ENCODE measurements around the gene KRABD2.
"Not testable (repeated sequence)": the region's sequence is repeated elsewhere in the genome, so short reads cannot be mapped to it uniquely, and the experiment has no call there.

The KRABD2 gene

GRCh38 chr17:8376271-8377067, at the start of gene KRABD2:
KRABD2 (minus strand) TSS chr17:8376704.
- DNase-seq = peak; percentile 93 to 95

- no peak for DNase-seq
These were observed 45.1 kb upstream of the KRABD2 start for GRCh38 chr17:8421571-8421970.

DNA sequence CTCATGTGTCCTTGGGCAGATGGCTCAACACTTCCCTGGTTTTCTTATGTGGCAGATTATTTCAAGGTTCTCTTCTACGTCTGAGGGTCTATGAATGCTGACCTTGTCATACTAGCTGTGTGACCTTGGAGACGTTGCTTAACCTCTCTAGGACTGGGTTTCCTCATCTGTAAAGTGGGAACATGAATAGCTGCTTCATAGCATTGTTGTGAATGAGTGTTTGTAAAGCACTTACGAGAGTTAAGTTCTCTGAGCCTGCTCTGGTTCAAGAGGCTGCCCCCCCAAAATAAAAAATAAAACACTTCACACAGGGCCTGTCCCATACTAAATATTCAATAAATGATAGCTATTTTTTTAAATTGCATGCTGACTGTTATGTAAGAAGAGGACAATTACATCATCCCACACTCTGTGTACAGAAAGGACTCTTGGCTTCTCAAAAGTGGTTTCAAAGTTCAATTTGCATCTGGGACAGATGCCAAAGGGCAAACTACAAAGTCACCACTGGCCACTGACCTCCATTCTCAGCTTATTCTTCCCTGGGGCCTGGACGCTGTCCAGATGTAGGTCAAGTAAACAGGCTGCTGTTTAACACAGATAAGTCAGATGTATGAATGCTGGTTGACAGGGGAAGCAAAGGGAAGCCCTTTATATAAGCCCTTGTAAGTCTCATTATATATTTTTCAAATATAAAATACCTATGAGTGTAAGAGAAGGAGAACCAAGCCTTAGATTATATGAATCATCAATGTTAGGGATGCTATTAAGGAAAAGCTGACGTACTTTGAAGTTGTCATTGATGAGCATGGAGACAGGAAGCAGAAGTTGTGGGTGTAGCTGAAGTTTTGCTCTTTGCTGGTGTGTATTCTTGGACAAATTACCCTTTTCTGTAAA, 43.8 kb upstream of the KRABD2 start:
- DNase-seq = no peak

- no peak for DNase-seq
These were observed 42.8 kb upstream of the KRABD2 start for GRCh38 chr17:8419305-8419704.

- no peak for DNase-seq
These were observed 42.0 kb upstream of the KRABD2 start for GRCh38 chr17:8418471-8418870.

GRCh38 chr17:8417806-8418205, 41.3 kb upstream of the KRABD2 start:
- no peak for DNase-seq

DNA sequence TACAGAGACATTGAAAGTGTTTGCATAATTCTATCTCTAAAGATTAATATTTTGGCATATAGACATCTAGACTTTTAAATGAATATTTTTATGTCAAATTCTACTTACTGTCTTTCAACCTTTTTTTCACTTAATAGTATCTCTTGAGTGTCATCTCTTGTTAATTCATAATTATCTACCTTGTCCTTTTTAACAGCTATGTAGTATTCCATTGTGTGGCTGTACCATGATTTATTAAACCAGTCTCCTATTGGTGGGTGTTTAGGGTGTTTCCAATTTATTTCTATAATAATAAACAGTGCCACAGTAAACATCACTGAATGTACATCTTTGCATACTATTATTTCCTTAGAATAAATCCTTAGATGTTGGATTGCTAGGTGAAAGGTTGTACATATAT, 37.4 kb upstream of the KRABD2 start:
- DNase-seq = no peak

DNA sequence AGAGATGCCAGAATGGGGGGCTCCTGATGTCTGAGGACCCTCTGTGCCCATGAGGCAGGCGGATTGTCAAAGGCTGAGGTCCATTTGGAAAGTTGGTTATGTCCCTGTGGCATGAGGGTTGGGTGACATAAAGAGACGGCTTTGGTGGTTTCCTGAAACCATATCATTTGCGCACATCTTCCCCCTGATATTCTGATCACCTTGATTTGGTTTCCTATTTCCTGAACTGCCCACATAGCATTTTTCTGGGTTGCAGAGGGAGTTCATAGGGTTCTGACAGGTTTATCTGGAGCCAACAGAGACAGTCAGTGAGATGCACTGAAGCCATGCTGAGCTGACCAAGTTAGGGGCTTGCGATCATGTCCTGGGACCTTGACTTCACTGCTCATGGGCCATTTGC, 36.8 kb upstream of the KRABD2 start:
- DNase-seq = no peak

DNA sequence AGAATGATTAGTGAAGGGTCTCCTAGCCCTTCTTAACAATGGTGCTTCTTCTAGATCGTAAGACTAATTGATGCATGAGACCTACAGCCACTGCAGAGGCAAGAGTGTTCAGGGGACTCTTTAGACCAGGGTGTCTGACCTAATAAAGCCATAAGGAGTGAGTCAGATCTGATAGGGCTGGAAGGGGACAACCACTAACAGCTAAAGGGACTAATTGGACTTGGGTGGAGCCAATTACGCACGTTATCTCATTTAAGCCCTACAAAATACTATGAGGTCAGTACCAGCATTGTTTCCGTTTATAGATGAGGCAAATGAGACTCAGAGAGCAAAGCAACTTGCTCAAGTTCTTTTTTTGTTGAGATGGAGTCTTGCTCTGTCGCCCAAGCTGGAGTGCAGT, 35.6 kb upstream of the KRABD2 start:
- no peak for DNase-seq

- no peak for DNase-seq
These were observed 34.4 kb upstream of the KRABD2 start for GRCh38 chr17:8410883-8411238.

DNA sequence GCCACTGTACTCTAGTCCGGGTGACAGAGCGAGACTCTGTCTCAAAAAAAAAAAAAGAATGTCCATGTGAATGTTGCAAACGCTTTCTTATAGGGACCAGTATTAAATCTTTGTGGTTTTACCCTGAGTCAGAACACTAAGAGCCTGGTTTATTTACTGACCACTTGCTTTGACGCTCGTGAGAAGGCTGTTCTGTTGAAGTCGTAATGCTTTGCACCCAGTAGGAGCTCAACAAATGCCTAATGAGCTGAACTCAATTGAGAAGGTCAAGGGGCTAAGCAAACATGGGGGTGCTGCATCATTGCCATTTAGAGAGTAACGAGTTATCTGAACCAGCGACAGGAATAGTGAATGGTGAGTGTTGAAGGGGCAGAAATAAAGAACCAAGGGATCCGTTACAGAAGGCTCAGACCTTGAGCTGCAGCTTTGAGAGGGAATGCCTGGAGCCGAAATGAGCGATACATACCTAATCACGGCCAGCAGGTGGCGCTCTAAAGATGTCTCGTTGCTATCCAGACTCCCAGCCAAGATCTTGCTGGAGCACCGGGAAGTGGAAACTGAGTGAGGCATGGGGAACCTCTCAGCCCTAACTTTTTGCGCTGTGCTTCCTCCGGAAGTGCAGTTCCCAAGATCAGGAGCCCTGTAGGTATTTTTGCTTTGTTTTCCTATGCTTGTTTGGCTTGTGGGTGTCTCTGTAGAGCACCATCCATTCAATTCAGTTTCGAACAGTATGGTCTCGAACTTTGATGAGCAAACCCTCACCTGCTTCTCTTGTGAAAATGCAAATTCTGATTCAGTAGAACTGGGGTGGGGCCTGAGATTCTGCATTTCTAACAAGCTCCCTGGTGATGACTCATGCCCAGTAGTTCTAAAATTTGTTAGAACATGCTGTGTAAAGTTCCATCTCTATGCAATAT, 33.7 kb upstream of the KRABD2 start:
- peak; percentile 81 to 85 for DNase-seq

DNA sequence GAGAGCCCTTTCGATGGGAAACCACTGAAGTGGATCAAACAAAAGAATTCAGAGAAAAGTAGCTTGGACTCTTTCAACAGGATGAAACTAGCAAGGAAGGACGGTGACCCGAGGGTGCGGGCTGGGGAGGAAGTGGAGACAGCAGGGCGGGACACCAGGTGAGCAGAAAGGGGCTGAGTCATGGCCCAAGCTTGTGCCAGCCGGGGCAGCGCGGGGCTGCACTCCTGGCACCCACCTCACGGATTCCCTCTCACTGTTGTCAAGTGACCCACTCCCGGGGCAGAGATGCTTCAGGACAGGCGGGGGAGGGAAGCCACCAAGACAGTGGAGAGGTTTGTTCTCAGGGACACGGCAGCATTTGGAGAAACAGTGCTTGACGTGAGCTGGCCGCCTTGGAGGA, 31.9 kb upstream of the KRABD2 start:
- DNase-seq = no peak

- no peak for DNase-seq
These were observed 29.7 kb upstream of the KRABD2 start for GRCh38 chr17:8406174-8406573.

DNA sequence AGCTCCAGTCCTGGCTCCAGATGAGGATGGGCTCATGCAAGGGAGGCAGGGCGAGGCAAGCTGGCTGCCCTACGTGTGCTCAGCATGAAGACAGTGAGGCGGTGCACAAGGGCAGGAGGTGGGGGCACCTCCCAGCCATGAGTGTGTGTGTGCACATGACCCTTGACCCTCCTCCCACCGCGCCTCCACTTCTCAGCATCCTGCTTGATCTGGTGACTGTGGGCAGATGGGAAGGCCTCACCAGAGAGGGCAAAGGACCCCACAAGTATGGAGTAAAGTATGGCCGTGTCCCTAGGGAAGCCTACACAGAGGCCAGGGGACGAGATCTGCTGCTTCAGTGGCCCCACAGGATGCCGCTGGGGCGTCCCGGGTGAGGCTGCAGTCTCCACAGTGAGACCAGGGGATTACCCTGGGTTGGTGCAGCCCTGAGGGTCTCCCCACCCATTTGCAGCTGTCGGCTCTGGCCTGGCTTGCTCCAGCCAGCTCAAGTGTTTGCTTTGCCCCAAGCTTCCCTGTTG, 29.1 kb upstream of the KRABD2 start:
- no peak for DNase-seq

DNA sequence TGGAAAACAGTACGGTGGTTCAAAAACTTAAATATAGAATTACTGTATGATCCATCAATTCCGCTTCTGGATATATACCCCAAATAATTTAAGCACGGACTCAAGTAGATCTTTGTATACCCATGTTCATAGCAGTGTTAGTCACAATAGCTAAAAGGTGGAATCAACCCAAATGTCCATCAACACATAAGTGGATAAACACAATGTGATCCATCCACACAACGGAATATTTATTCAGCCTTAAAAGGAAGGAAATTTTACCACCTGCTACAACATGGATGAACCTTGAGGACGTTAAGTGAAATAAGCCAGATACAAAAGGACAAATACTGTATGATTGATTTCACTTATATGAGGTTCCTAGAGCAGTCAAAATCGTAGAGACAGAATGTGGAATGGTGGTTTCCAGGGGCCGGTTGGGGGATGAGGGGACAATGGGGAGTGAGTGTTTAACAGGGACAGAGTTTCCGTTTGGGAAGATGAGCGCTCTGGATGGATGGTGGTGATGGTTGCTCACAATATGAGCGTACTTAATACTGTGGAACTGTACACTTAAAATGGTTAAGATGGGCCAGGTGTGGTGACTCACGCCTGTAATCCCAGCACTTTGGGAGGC, 26.5 kb upstream of the KRABD2 start:
- no peak for DNase-seq

GRCh38 chr17:8401107-8401506, 24.6 kb upstream of the KRABD2 start:
- DNase-seq = no peak

- DNase-seq = no peak
These were observed 22.5 kb upstream of the KRABD2 start for GRCh38 chr17:8398980-8399379.

GRCh38 chr17:8397636-8398035, 21.1 kb upstream of the KRABD2 start, which contains the start of gene RNF222:
RNF222 (minus strand) TSS chr17:8397827; CDS start chr17:8393461, 4,366 bp downstream.
- DNase-seq = no peak

DNA sequence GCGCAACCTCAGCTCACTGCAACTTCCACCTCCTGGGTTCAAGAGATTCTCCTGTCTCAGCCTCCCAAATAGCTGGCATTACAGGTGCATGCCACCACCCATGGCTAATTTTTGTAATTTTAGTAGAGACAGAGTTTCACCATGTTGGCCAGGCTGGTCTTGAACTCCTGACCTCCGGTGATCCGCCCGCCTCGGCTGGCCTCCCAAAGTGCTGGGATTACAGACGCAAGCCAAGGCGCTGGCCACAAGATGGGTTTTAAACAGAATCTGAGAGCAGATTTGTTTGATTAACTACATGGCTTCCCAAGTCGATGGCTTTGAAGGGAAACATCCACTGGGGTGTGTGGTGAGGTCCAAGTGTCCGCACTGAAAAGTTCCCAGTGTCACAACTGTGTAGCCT, 18.0 kb upstream of the KRABD2 start:
- not testable (repeated sequence) for DNase-seq

GRCh38 chr17:8393470-8394231, 17.1 kb upstream of the KRABD2 start:
- DNase-seq = peak; percentile 37 to 44
